K562 (cell line): ENCODE results near the gene MEIS1. TPM values are rescaled to one million over a fixed set of nuclear protein-coding genes. Genes with fewer than 3 reads are reported as not detected.
A peak's percentile ranks its signal among the peaks of the same experiment; 100 is the strongest.

ENCODE experiments used
- ATAC-seq: fragments of 200-7000 bp; cut with Tn5 transposase; 3 replicates; pipeline ENCODE4 v1.9.1; 2020; ENCODE audit warnings: moderate library complexity
- BruUV-seq: library from RNA; stranded (reverse); fragments of 400-500 nt; replicated peaks from 2 replicates; lab custom pipeline; 2021; lab: Mats Ljungman, UMichigan
- CTCF ChIA-PET: fragments of 300-600 bp; formaldehyde crosslinking; extraction: SDS; loops from one replicate; lab custom pipeline; 2021; ENCODE audit warnings: low intra/inter-chr PET ratio; lab: Yijun Ruan, JAX
- POLR2A ChIA-PET: fragments of 300-600, 350-650 bp; sonication (Branson Sonifier 250); formaldehyde crosslinking; extraction: SDS; loops from one replicate; lab custom pipeline; 2021; ENCODE audit warnings: antibody characterized with exemption, inconsistent platforms; lab: Yijun Ruan, JAX
- DNase-seq, 4 experiments: peaks; one replicate each; pipeline versions ENCODE4 v3.0.0 to v3.0.0-alpha.2; 2011 to 2018; ENCODE audit warnings: low spot score in 3 of 4, mixed read lengths in 3 of 4; ENCODE audit errors: extremely low read depth in 1 of 4
- FAIRE-seq: peaks from 2 replicates; lab custom pipeline; 2011; peaks lifted over from hg19 to GRCh38; lab: Jason Lieb, UNC
- H2AFZ ChIP-seq: 2 replicates; pipeline ENCODE4 v1.6.0; 2011; ENCODE audit warnings: low read depth, low read length, control low read depth, inconsistent platforms
- H3K27ac ChIP-seq: fragments of 200-600 bp; 3 replicates; pipeline ENCODE4 v1.8.0; 2011; ENCODE audit warnings: low read depth, mild to moderate bottlenecking, control low read depth, inconsistent platforms, low read length, moderate library complexity, mixed read lengths; ENCODE audit errors: extremely low read depth
- H3K27me3 ChIP-seq, 2 experiments: fragments of 300-600 bp in 1 of 2; 2 replicates in 1 of 2; 3 replicates in 1 of 2; pipeline versions ENCODE4 v1.6.0 to v1.8.0; 2011; ENCODE audit warnings: inconsistent platforms in 2 of 2, low read length in 2 of 2, mild to moderate bottlenecking in 1 of 2, mixed read lengths in 1 of 2, moderate library complexity in 1 of 2; ENCODE audit not compliant: control insufficient read depth in 2 of 2, insufficient read depth in 2 of 2
- H3K36me3 ChIP-seq: fragments of 300-600 bp; 3 replicates; pipeline ENCODE4 v1.8.0; 2011; ENCODE audit warnings: mild to moderate bottlenecking, low read length, inconsistent platforms; ENCODE audit not compliant: control insufficient read depth, insufficient read depth
- H3K4me1 ChIP-seq, 2 experiments: fragments of 200-600 bp in 1 of 2; replicated peaks in 1 of 2; 2 replicates in 1 of 2; 3 replicates in 1 of 2; pipeline versions ENCODE4 v1.5.1 to v1.8.0; 2011; ENCODE audit warnings: inconsistent platforms in 2 of 2, low read length in 2 of 2, mild to moderate bottlenecking in 1 of 2, mixed read lengths in 1 of 2, moderate library complexity in 1 of 2; ENCODE audit not compliant: control insufficient read depth in 2 of 2, insufficient read depth in 2 of 2
- H3K4me2 ChIP-seq: 2 replicates; pipeline ENCODE4 v1.6.1; 2011; ENCODE audit warnings: low read length, control low read depth, inconsistent platforms, mixed read lengths; ENCODE audit not compliant: insufficient read depth
- H3K4me3 ChIP-seq: fragments of 200-600 bp; sonication (generic), shearing (Covaris generic); 2 replicates; pipeline ENCODE4 v1.5.1; 2016; ENCODE audit warnings: control low read depth, inconsistent platforms
- H3K79me2 ChIP-seq: fragments of 200-600 bp; 3 replicates; pipeline ENCODE4 v1.8.0; 2011; ENCODE audit warnings: low read length, inconsistent platforms; ENCODE audit not compliant: control insufficient read depth, insufficient read depth
- H3K9ac ChIP-seq, 2 experiments: 2 replicates each; pipeline versions ENCODE4 v1.6.0 to v1.6.1; 2011; ENCODE audit warnings: low read depth in 2 of 2, low read length in 2 of 2, control low read depth in 1 of 2, inconsistent platforms in 1 of 2, mild to moderate bottlenecking in 1 of 2, mixed read lengths in 1 of 2; ENCODE audit not compliant: insufficient read depth in 1 of 2
- H3K9me1 ChIP-seq: one replicate; pipeline ENCODE4 v1.6.0; 2011; ENCODE audit warnings: inconsistent platforms, mild to moderate bottlenecking, low read length, moderate library complexity; ENCODE audit not compliant: control insufficient read depth, insufficient read depth
- H3K9me3 ChIP-seq: replicated peaks from 2 replicates; pipeline ENCODE4 v1.5.1; 2011; ENCODE audit warnings: low read depth, low read length, inconsistent platforms; ENCODE audit not compliant: control insufficient read depth, insufficient read depth
- H4K20me1 ChIP-seq: replicated peaks from 2 replicates; pipeline ENCODE4 v1.6.1; 2011; ENCODE audit warnings: low read length, inconsistent platforms, mixed read lengths; ENCODE audit not compliant: control insufficient read depth, insufficient read depth
- ILF3 ChIP-seq: fragments of 450-650 bp; IDR thresholded peaks from 2 replicates; pipeline ENCODE4 v1.6.1; 2018; ENCODE audit warnings: antibody characterized with exemption, mild to moderate bottlenecking, moderate library complexity, borderline replicate concordance
- KDM1A ChIP-seq, 2 experiments: fragments of 450-650 bp; IDR thresholded peaks; 2 replicates each; pipeline ENCODE4 v1.6.1; 2016; ENCODE audit warnings: mild to moderate bottlenecking in 2 of 2
- LARP7 ChIP-seq: fragments of 450-650 bp; IDR thresholded peaks from 2 replicates; pipeline ENCODE4 v1.6.1; 2016
- LEF1 ChIP-seq: fragments of 450-650 bp; IDR thresholded peaks from 2 replicates; pipeline ENCODE4 v1.6.1; 2016; ENCODE audit warnings: mild to moderate bottlenecking
- MAFG ChIP-seq: fragments of 450-650 bp; conservative IDR thresholded peaks from 2 replicates; pipeline ENCODE4 v1.6.1; 2016; ENCODE audit warnings: missing genetic modification characterization, missing compliant biosample characterization
- NR2C2 ChIP-seq, 2 experiments: fragments of 200-800 bp in 1 of 2; sonication (Bioruptor generic) in 1 of 2; sonication (generic) in 1 of 2; formaldehyde crosslinking in 1 of 2; IDR thresholded peaks; 2 replicates each; pipeline versions ENCODE4 v1.6.1 to v1.8.0; 2016 to 2022; ENCODE audit warnings: mild to moderate bottlenecking in 1 of 2, missing compliant biosample characterization in 1 of 2, missing genetic modification characterization in 1 of 2, missing genetic modification reagents in 1 of 2
- NR2F6 ChIP-seq: fragments of 450-650 bp; formaldehyde crosslinking; IDR thresholded peaks from 2 replicates; pipeline ENCODE4 v1.4.0; 2020; ENCODE audit warnings: mild to moderate bottlenecking
- RBBP5 ChIP-seq: fragments of 200-600 bp; sonication (generic); IDR thresholded peaks from 2 replicates; pipeline ENCODE4 v1.6.1; 2012; ENCODE audit warnings: borderline replicate concordance, mild to moderate bottlenecking, low read length, control low read depth, inconsistent platforms; ENCODE audit not compliant: insufficient read depth, poor library complexity, severe bottlenecking
- SMARCA4 ChIP-seq: fragments of 450-650 bp; IDR thresholded peaks from 2 replicates; pipeline ENCODE4 v1.6.1; 2016
- TRIM28 ChIP-seq: fragments of 450-650 bp; IDR thresholded peaks from 2 replicates; pipeline ENCODE4 v1.6.1; 2017
- TSC22D4 ChIP-seq: fragments of 450-650 bp; IDR thresholded peaks from 2 replicates; pipeline ENCODE4 v1.6.1; 2016; ENCODE audit warnings: missing genetic modification characterization, missing biosample characterization, control low read depth
- ZBTB40 ChIP-seq, 2 experiments: fragments of 450-650 bp in 1 of 2; sonication (generic) in 1 of 2; formaldehyde crosslinking in 1 of 2; IDR thresholded peaks; 2 replicates each; pipeline versions ENCODE4 v1.7.1 to v1.9.0; 2016 to 2022; ENCODE audit warnings: inconsistent platforms in 1 of 2, mild to moderate bottlenecking in 1 of 2, missing genetic modification reagents in 1 of 2
- ZNF24 ChIP-seq: fragments of 450-650 bp; IDR thresholded peaks from 2 replicates; pipeline ENCODE4 v1.6.1; 2016
- ZNF253 ChIP-seq: fragments of 250-450 bp; sonication (Bioruptor Pico); conservative IDR thresholded peaks from 2 replicates; pipeline ENCODE4 v1.6.1; 2021; ENCODE audit warnings: mild to moderate bottlenecking
- ZNF431 ChIP-seq: sonication (generic); formaldehyde crosslinking; IDR thresholded peaks from 2 replicates; pipeline ENCODE4 v1.8.0; 2022; ENCODE audit warnings: mild to moderate bottlenecking, missing genetic modification reagents
- WGBS: fragments of 100-300 bp; shearing (Covaris generic); methylation state at CpG from one replicate; pipeline ENCODE4 v1.1.6; 2016; ENCODE audit warnings: low coverage, mixed read lengths; ENCODE audit not compliant: insufficient coverage; ENCODE audit errors: missing lambda C conversion rate; 5-methylcytosine and 5-hydroxymethylcytosine counted together
- in situ Hi-C: fragments of 300-500 bp; cut with MboI; formaldehyde crosslinking; loops from 4 replicates; pipeline ENCODE4 v1.15.0; 2018; ENCODE audit warnings: inconsistent platforms, mixed read lengths
- intact Hi-C: fragments of 100-400 bp; cut with micrococcal nuclease; formaldehyde crosslinking; loops from 2 replicates; pipeline ENCODE4 v1.14.2; 2022
- polyA plus RNA-seq, 8 experiments: library from polyadenylated mRNA; depleted of rRNA in 4 of 8; stranded (reverse) in 5 of 8; unstranded in 3 of 8; fragments of >200 nt; fragmentation: Nextera tagmentation in 2 of 8; fragmentation: Illumina TruSeq in 1 of 8; extraction: Ambion mirVana in 2 of 8; extraction: Trizol in 1 of 8; gene quantifications; 2 replicates each; pipeline versions ENCODE4 v1.2.1 to v1.2.3, GENCODE V29; 2011 to 2014; ENCODE audit warnings: inconsistent platforms in 1 of 8, missing spikeins in 1 of 8
- total RNA-seq, 7 experiments: library from RNA; depleted of rRNA in 6 of 7; stranded (reverse); fragments of >200 nt in 6 of 7; fragmentation: Illumina TruSeq in 2 of 7; extraction: Trizol in 2 of 7; gene quantifications; 2 replicates each; pipeline versions ENCODE4 v1.2.1 to v1.2.3, GENCODE V29; 2011 to 2021; ENCODE audit warnings: low replicate concordance in 1 of 7

MEIS1 gene
- total and polyA plus RNA-seq, 9 of the 15 experiments (the other 6 are each of a cell fraction or from before 2014, with no cell fraction given): 2.3 to 9.0 (median 5.9) TPM

DNA sequence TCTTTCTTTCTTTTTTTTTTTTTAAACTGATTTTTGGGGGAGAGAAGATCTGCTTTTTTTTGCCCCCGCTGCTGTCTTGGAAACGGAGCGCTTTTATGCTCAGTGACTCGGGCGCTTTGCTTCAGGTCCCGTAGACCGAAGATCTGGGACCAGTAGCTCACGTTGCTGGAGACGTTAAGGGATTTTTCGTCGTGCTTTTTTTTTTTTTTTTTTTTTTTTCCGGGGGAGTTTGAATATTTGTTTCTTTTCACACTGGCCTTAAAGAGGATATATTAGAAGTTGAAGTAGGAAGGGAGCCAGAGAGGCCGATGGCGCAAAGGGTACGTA, 587 bp downstream of the MEIS1 start:
- Histone ChIP-seq H3K27me3 (no peaks in the 10 kb centered on the region), H3K4me3 (peak overlapping the region; percentile 50), H3K4me1 (peaks cover 0 to 28% of the 10 kb centered on the region in 2 experiments; a peak in 3 of 5 replicates), H3K9me3 (no peaks in the 10 kb centered on the region), H3K27ac (peak overlapping the region; percentile 37; the same call in 1 of the 3 replicates), H2AFZ (peak overlapping the region; percentile 96), H3K79me2 (peaks cover 16% of the 10 kb centered on the region; the same call in 2 of the 3 replicates), H3K9ac (peak overlapping the region; percentile 70 to 91; a peak in 3 of 4 replicates), H3K36me3 (peaks cover 14% of the 10 kb centered on the region; the same call in 2 of the 3 replicates), H4K20me1 (no peaks in the 10 kb centered on the region), H3K9me1 (no peaks in the 10 kb centered on the region), H3K4me2 (peak overlapping the region; percentile 82; the same call in 1 of the 2 replicates)
- intact Hi-C loops (loop anchor here (2.0 to 10.0 kb wide), 3 partner anchors 47 to 1039 kb away; no protein-coding TSS in a partner anchor), in situ Hi-C loops (no loop called here)
- FAIRE-seq (no peak), DNase-seq (peak; percentile 19 to 45 (median 29)), ATAC-seq (no peak; the same call in 2 of the 3 replicates)
- POLR2A ChIA-PET: interaction anchor here (0.6 to 0.8 kb wide), 2 partner anchors 715 to 962 kb away, joined by 3 read pairs; no protein-coding TSS in a partner anchor
- WGBS: 0% methylated on average over 14 of the region's 15 CpGs
- CTCF ChIA-PET: interaction anchor here (0.9 kb wide), 1 partner anchor 139 kb away, joined by 3 read pairs; no protein-coding TSS in a partner anchor
- BruUV-seq: no TSS peak
- TF ChIP-seq LARP7 (peak; percentile 2; the same call in 1 of the 2 replicates), ZNF253 (no peak), LEF1 (no peak), ZNF431 (CRISPR knock-in tag) (no peak), ILF3 (no peak), ZNF24 (no peak), NR2C2 (CRISPR knock-in tag; IDR thresholded peaks at IDR 0.05) (no peak), NR2C2 (tag; IDR thresholded peaks at IDR 0.05) (no peak), KDM1A (IDR thresholded peaks at IDR 0.05) (no peak), SMARCA4 (0 out of 2 replicates have a peak, but pooled peaks have one; percentile 15), MAFG (tag) (no peak), RBBP5 (peak; percentile 7), ZBTB40 (IDR thresholded peaks at IDR 0.05) (0 out of 2 replicates have a peak, but pooled peaks have one; percentile 7), ZBTB40 (CRISPR knock-in tag; IDR thresholded peaks at IDR 0.05) (no peak), TRIM28 (no peak), TSC22D4 (no peak), NR2F6 (CRISPR knock-in tag) (no peak)
